ENCODE measurements around the gene PHF5A. TPM values are rescaled to one million over a fixed set of nuclear protein-coding genes. Genes with fewer than 3 reads are reported as not detected.

The PHF5A gene
- total and polyA plus RNA-seq, 2 donors (not counting 1 experiment from before 2014, with no cell fraction given), result 61.5 to 63.3 TPM

GRCh38 chr22:41516462-41516861 is 48.0 kb upstream of the PHF5A start:
- TF ChIP-seq CTCF (conservative IDR thresholded peaks at IDR 0.05 in 1 of 2, IDR thresholded peaks at IDR 0.05 in 1 of 2; ENCODE audit: low read depth in 1 of 2, low read length in 2 of 2) (no peak), EZH2 (IDR thresholded peaks at IDR 0.05; ENCODE audit: low read length, missing control alignments) (no peak)
- Histone ChIP-seq H3K4me3 (replicated peaks in 1 of 4; ENCODE audit: control extremely low read depth in 1 of 4, insufficient read depth in 1 of 4, low read depth in 3 of 4, low read length in 4 of 4) (no peak overlapping the region), H3K79me2 (ENCODE audit: control insufficient read depth, insufficient read depth, low read length) (no peaks in the 10 kb centered on the region), H2AFZ (ENCODE audit: low read length) (no peak overlapping the region), H3K4me2 (ENCODE audit: extremely low read depth, insufficient read depth, low read length) (no peak overlapping the region), H3K27ac (ENCODE audit: insufficient read depth, low read length) (no peak overlapping the region), H3K9me3 (ENCODE audit: control insufficient read depth, insufficient read depth, low read depth, low read length) (no peaks in the 10 kb centered on the region), H3K9ac (ENCODE audit: insufficient read depth, low read length) (no peak overlapping the region), H3K4me1 (ENCODE audit: control insufficient read depth, extremely low read depth, insufficient read depth, low read length) (peaks cover 9% of the 10 kb centered on the region), H4K20me1 (ENCODE audit: control insufficient read depth, extremely low read depth, insufficient read depth, low read length) (no peaks in the 10 kb centered on the region), H3K27me3 (ENCODE audit: control insufficient read depth, insufficient read depth, low read length) (no peaks in the 10 kb centered on the region), H3K36me3 (ENCODE audit: control insufficient read depth, insufficient read depth, low read length) (peaks cover 22% of the 10 kb centered on the region)
- DNase-seq (ENCODE audit: low read depth in 2 of 2), result no peak

DNA sequence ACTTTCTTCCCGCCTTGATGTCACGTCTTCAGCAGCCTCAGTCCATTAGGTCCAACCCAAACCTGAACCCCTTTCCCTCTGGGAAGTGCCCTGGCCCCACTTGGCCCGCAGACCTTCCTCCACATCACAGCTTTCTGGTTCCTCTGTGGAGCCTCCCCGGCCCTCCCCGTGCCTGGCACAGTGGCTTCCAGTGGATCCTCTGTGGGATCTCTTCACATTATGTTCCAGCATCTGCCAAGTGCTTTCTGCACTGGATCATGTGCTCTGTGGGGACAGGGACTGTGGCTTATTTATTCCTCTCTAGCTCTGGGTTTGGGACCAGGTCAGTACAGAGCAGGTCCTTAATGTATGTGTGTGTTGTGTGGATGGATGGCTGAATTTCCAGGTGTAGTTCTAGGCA is 44.9 kb upstream of the PHF5A start:
- H3K4me2 ChIP-seq (ENCODE audit: extremely low read depth, insufficient read depth, low read length), result no peak overlapping the region
- H3K4me3 ChIP-seq (replicated peaks in 1 of 4; ENCODE audit: control extremely low read depth in 1 of 4, insufficient read depth in 1 of 4, low read depth in 3 of 4, low read length in 4 of 4), result no peak overlapping the region
- no peaks in the 10 kb centered on the region for H4K20me1 ChIP-seq (ENCODE audit: control insufficient read depth, extremely low read depth, insufficient read depth, low read length)
- H3K9me3 ChIP-seq (ENCODE audit: control insufficient read depth, insufficient read depth, low read depth, low read length), result no peaks in the 10 kb centered on the region
- H3K36me3 ChIP-seq (ENCODE audit: control insufficient read depth, insufficient read depth, low read length), result peaks cover 22% of the 10 kb centered on the region
- peaks cover 9% of the 10 kb centered on the region for H3K4me1 ChIP-seq (ENCODE audit: control insufficient read depth, extremely low read depth, insufficient read depth, low read length)
- no peak overlapping the region for H3K27ac ChIP-seq (ENCODE audit: insufficient read depth, low read length)
- no peaks in the 10 kb centered on the region for H3K27me3 ChIP-seq (ENCODE audit: control insufficient read depth, insufficient read depth, low read length)
- no peaks in the 10 kb centered on the region for H3K79me2 ChIP-seq (ENCODE audit: control insufficient read depth, insufficient read depth, low read length)
- TF ChIP-seq EZH2 (IDR thresholded peaks at IDR 0.05; ENCODE audit: low read length, missing control alignments) (no peak), CTCF (conservative IDR thresholded peaks at IDR 0.05 in 1 of 2, IDR thresholded peaks at IDR 0.05 in 1 of 2; ENCODE audit: low read depth in 1 of 2, low read length in 2 of 2) (no peak)
- DNase-seq (ENCODE audit: low read depth in 2 of 2), result no peak
- no peak overlapping the region for H2AFZ ChIP-seq (ENCODE audit: low read length)
- no peak overlapping the region for H3K9ac ChIP-seq (ENCODE audit: insufficient read depth, low read length)

- TF ChIP-seq EZH2 (IDR thresholded peaks at IDR 0.05; ENCODE audit: low read length, missing control alignments), result no peak
- no peak for TF ChIP-seq CTCF (conservative IDR thresholded peaks at IDR 0.05 in 1 of 2, IDR thresholded peaks at IDR 0.05 in 1 of 2; ENCODE audit: low read depth in 1 of 2, low read length in 2 of 2)
Measured at GRCh38 chr22:41512421-41513194, 44.1 kb upstream of the PHF5A start.

More at GRCh38 chr22:41512421-41513194, 44.1 kb upstream of the PHF5A start:
- H3K4me3 ChIP-seq (replicated peaks in 1 of 4; ENCODE audit: control extremely low read depth in 1 of 4, insufficient read depth in 1 of 4, low read depth in 3 of 4, low read length in 4 of 4), result no peak overlapping the region
- H3K4me2 ChIP-seq (ENCODE audit: extremely low read depth, insufficient read depth, low read length), result no peak overlapping the region
- H3K9ac ChIP-seq (ENCODE audit: insufficient read depth, low read length), result no peak overlapping the region
- no peak overlapping the region for H2AFZ ChIP-seq (ENCODE audit: low read length)
- no peaks in the 10 kb centered on the region for H4K20me1 ChIP-seq (ENCODE audit: control insufficient read depth, extremely low read depth, insufficient read depth, low read length)
- H3K27ac ChIP-seq (ENCODE audit: insufficient read depth, low read length), result no peak overlapping the region
- DNase-seq (ENCODE audit: low read depth in 2 of 2), result peak; percentile 74 to 76
- no peaks in the 10 kb centered on the region for H3K9me3 ChIP-seq (ENCODE audit: control insufficient read depth, insufficient read depth, low read depth, low read length)
- H3K27me3 ChIP-seq (ENCODE audit: control insufficient read depth, insufficient read depth, low read length), result no peaks in the 10 kb centered on the region
- peaks cover 21% of the 10 kb centered on the region for H3K36me3 ChIP-seq (ENCODE audit: control insufficient read depth, insufficient read depth, low read length)
- peaks cover 9% of the 10 kb centered on the region for H3K4me1 ChIP-seq (ENCODE audit: control insufficient read depth, extremely low read depth, insufficient read depth, low read length)
- no peaks in the 10 kb centered on the region for H3K79me2 ChIP-seq (ENCODE audit: control insufficient read depth, insufficient read depth, low read length)

Measured in fibroblast of lung (primary cell).